Measurements from ENCODE around the gene AMOTL2. TPM values are rescaled to one million over a fixed set of nuclear protein-coding genes. Genes with fewer than 3 reads are reported as not detected.

Gene AMOTL2
- total and polyA plus RNA-seq, 7 donors: 4.0 to 36.6 (median 16.5) TPM

GRCh38 chr3:134357261-134357913, 16.9 kb downstream of the AMOTL2 start:
- H3K4me3 ChIP-seq: no peak overlapping the region
- H3K36me3 ChIP-seq (ENCODE audit: insufficient read depth in 1 of 2, low read depth in 1 of 2): peaks cover 4 to 79% of the 10 kb centered on the region in 2 donors
- no peaks in the 10 kb centered on the region for H3K9me3 ChIP-seq
- H3K27me3 ChIP-seq (ENCODE audit: insufficient read depth in 3 of 3, low read length in 2 of 3): no peaks in the 10 kb centered on the region
- intact Hi-C loops (cut with DNase I): no loop called here
- 46 to 69% (median 51%) methylated on average over 10 of the region's 10 CpGs for WGBS, 3 donors
- ATAC-seq: peak; percentile 27 to 44 (median 36)
- TF ChIP-seq CTCF (IDR thresholded peaks at IDR 0.05): no peak
- H3K27ac ChIP-seq: peak overlapping the region; percentile 71
- H3K4me1 ChIP-seq: peaks cover 94% of the 10 kb centered on the region
- peak in 1 of 2 donors; percentile 35 for DNase-seq

GRCh38 chr3:134356411-134357040, 17.7 kb downstream of the AMOTL2 start:
- no peaks in the 10 kb centered on the region for H3K27me3 ChIP-seq (ENCODE audit: insufficient read depth in 3 of 3, low read length in 2 of 3)
- peak overlapping the region; percentile 71 for H3K27ac ChIP-seq
- H3K36me3 ChIP-seq (ENCODE audit: insufficient read depth in 1 of 2, low read depth in 1 of 2): peaks cover 4 to 71% of the 10 kb centered on the region in 2 donors
- DNase-seq (peak in 1 of 2 donors; percentile 22), ATAC-seq (no peak)
- H3K4me1 ChIP-seq: peaks cover 94% of the 10 kb centered on the region
- TF ChIP-seq CTCF (IDR thresholded peaks at IDR 0.05): no peak
- no peaks in the 10 kb centered on the region for H3K9me3 ChIP-seq
- no peak overlapping the region for H3K4me3 ChIP-seq
- intact Hi-C loops (cut with DNase I): no loop called here
- 85% methylated on average over 9 of the region's 9 CpGs for WGBS, 3 donors

GRCh38 chr3:134355416-134355815, 18.8 kb downstream of the AMOTL2 start:
- DNase-seq (peak in 1 of 2 donors; percentile 32), ATAC-seq (no peak)
- peak overlapping the region; percentile 65 for H3K27ac ChIP-seq
- no peaks in the 10 kb centered on the region for H3K9me3 ChIP-seq
- no peak for TF ChIP-seq CTCF (IDR thresholded peaks at IDR 0.05)
- H3K27me3 ChIP-seq (ENCODE audit: insufficient read depth in 3 of 3, low read length in 2 of 3): no peaks in the 10 kb centered on the region
- intact Hi-C loops (cut with DNase I): no loop called here
- H3K4me3 ChIP-seq: no peak overlapping the region
- peaks cover 93% of the 10 kb centered on the region for H3K4me1 ChIP-seq
- peaks cover 4 to 60% of the 10 kb centered on the region in 2 donors for H3K36me3 ChIP-seq (ENCODE audit: insufficient read depth in 1 of 2, low read depth in 1 of 2)
- 93 to 96% (median 93%) methylated on average over 5 of the region's 5 CpGs for WGBS, 3 donors

- intact Hi-C loops (cut with DNase I): no loop called here
- peak overlapping the region; percentile 65 for H3K27ac ChIP-seq
- TF ChIP-seq CTCF (IDR thresholded peaks at IDR 0.05): no peak
- ATAC-seq: no peak
- no peak overlapping the region for H3K4me3 ChIP-seq
- H3K27me3 ChIP-seq (ENCODE audit: insufficient read depth in 3 of 3, low read length in 2 of 3): no peaks in the 10 kb centered on the region
- H3K36me3 ChIP-seq (ENCODE audit: insufficient read depth in 1 of 2, low read depth in 1 of 2): peaks cover 4 to 53% of the 10 kb centered on the region in 2 donors
- 79 to 83% (median 80%) methylated on average over 7 of the region's 7 CpGs for WGBS, 3 donors
- H3K9me3 ChIP-seq: no peaks in the 10 kb centered on the region
- H3K4me1 ChIP-seq: peaks cover 93% of the 10 kb centered on the region
- peak in 1 of 2 donors; percentile 27 for DNase-seq
Observed at GRCh38 chr3:134354612-134355251, 19.5 kb downstream of the AMOTL2 start.
